AG10803 (cell line): ENCODE data around the gene EXOC3L4.

Experiments
- DNase-seq: peaks from one replicate; pipeline ENCODE4 v3.0.0; 2010; ENCODE audit warnings: low read depth
- H3K4me3 ChIP-seq: 2 replicates; pipeline ENCODE4 v1.5.1; 2011; ENCODE audit warnings: mild to moderate bottlenecking, low read length, control low read depth
- CTCF ChIP-seq: conservative IDR thresholded peaks from 2 replicates; pipeline ENCODE4 v1.5.1; 2011; ENCODE audit warnings: mild to moderate bottlenecking, low read length, control low read depth, inconsistent platforms

EXOC3L4 gene

GRCh38 chr14:103157969-103158368 lies 63.4 kb downstream of the EXOC3L4 start:
- no peak for TF ChIP-seq CTCF
- H3K4me3 ChIP-seq, result no peak overlapping the region
- no peak for DNase-seq

- DNase-seq, result no peak
- no peak overlapping the region for H3K4me3 ChIP-seq
- TF ChIP-seq CTCF, result no peak
These were observed 64.2 kb downstream of the EXOC3L4 start for GRCh38 chr14:103158688-103159087.
